Loucy (cell line): ENCODE data around the gene GSDMA.

Source experiments
- H2AFZ ChIP-seq: fragments of 200-600 bp; sonication (generic); 2 replicates; pipeline ENCODE4 v1.6.0; 2016; ENCODE audit warnings: antibody characterized with exemption, mild to moderate bottlenecking, low read length, moderate library complexity
- H3F3A ChIP-seq: fragments of 200-600 bp; 2 replicates; pipeline ENCODE4 v1.6.0; 2016; ENCODE audit warnings: antibody characterized with exemption, low read depth, mild to moderate bottlenecking
- H3K27me3 ChIP-seq: fragments of 200-600 bp; sonication (generic); 2 replicates; pipeline ENCODE4 v1.6.1; 2014; ENCODE audit warnings: low read length, mild to moderate bottlenecking; ENCODE audit not compliant: insufficient read depth, poor library complexity, severe bottlenecking
- H3K36me3 ChIP-seq: fragments of 200-600 bp; sonication (generic); 2 replicates; pipeline ENCODE4 v1.6.1; 2016; ENCODE audit warnings: low read length; ENCODE audit not compliant: insufficient read depth
- H3K4me1 ChIP-seq: fragments of 200-600 bp; sonication (generic); 2 replicates; pipeline ENCODE4 v1.5.1; 2014; ENCODE audit warnings: low read length, mild to moderate bottlenecking; ENCODE audit not compliant: insufficient read depth, poor library complexity, severe bottlenecking
- H3K4me2 ChIP-seq: fragments of 200-600 bp; sonication (generic); 2 replicates; pipeline ENCODE4 v1.6.0; 2014; ENCODE audit warnings: antibody characterized with exemption, low read length, low read depth, mild to moderate bottlenecking; ENCODE audit not compliant: poor library complexity, severe bottlenecking
- H3K4me3 ChIP-seq: fragments of 200-600 bp; sonication (generic); 2 replicates; pipeline ENCODE4 v1.5.1; 2014; ENCODE audit warnings: low read length, mild to moderate bottlenecking, mixed read lengths; ENCODE audit not compliant: poor library complexity, severe bottlenecking
- H3K79me2 ChIP-seq: fragments of 200-600 bp; sonication (generic); 2 replicates; pipeline ENCODE4 v1.6.1; 2014; ENCODE audit warnings: low read length; ENCODE audit not compliant: insufficient read depth
- H3K9ac ChIP-seq: fragments of 200-600 bp; sonication (generic); 2 replicates; pipeline ENCODE4 v1.6.0; 2014; ENCODE audit warnings: mild to moderate bottlenecking, low read depth, low read length, moderate library complexity; ENCODE audit not compliant: poor library complexity, severe bottlenecking
- H3K9me2 ChIP-seq: fragments of 200-600 bp; sonication (generic); replicated peaks from 2 replicates; pipeline ENCODE4 v1.6.1; 2016; ENCODE audit warnings: low read depth, low read length, mixed read lengths
- H3K9me3 ChIP-seq: fragments of 200-600 bp; sonication (generic); 2 replicates; pipeline ENCODE4 v1.6.1; 2014; ENCODE audit warnings: mild to moderate bottlenecking, antibody characterized with exemption, low read length, low read depth; ENCODE audit not compliant: insufficient read depth
- H4K20me1 ChIP-seq: fragments of 200-600 bp; sonication (generic); 2 replicates; pipeline ENCODE4 v1.6.0; 2014; ENCODE audit warnings: antibody characterized with exemption, low read length, mild to moderate bottlenecking; ENCODE audit not compliant: insufficient read depth, poor library complexity, severe bottlenecking
- EZH2phosphoT487 ChIP-seq: fragments of 200-600 bp; IDR thresholded peaks from 2 replicates; pipeline ENCODE4 v1.6.1; 2018; ENCODE audit warnings: antibody characterized with exemption, mild to moderate bottlenecking, moderate library complexity, borderline replicate concordance
- TF ChIP-seq, protein P1 (sequence below): fragments of 200-600 bp; sonication (generic); conservative IDR thresholded peaks from 2 replicates; pipeline ENCODE4 v1.5.1; 2014; ENCODE audit warnings: mild to moderate bottlenecking, antibody characterized with exemption, low read length

Gene GSDMA

DNA sequence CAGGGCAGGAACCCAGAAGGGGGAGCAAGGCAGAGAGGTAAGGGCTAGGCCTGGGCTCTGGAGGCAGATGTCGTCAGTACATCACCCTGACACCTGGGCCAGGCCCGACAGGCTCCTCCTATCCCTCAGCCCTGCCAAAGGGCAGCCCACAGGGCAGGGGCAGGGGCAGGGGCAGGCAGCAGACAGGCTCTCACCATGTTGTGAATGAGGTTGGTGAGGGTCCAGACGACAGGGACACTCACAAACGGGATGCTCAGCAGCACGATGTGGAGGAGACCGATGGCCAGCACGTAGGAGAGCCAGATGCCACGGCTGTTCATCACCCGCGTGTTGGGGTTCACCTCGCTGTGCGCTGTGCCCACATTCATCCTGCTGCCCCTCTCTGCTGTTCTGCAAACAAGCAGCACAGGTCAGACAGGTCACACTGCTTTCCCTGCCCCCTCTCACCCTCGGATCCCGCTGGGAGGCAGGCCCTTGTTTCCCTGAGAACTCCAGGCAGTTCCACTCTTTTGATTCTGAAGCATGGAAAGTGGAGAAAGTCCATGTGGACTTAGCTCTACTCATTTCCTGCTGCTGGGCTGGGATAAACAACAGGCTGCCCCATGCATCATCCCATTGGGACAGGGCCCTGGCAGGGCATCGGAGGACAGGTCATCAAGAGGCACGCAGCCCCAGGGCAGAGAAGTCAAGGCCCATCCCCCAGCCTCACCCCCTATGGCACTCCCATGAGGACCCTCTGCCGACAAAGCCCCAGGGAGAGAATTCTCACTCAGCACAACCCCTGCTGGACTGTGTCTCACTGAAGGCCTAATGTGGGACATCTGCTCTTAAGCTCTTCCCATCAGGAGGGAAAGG is 38.7 kb upstream of the GSDMA start:
- Histone ChIP-seq H3K36me3 (peaks cover 19% of the 10 kb centered on the region; the same call in 1 of the 2 replicates), H4K20me1 (peaks cover 29% of the 10 kb centered on the region), H2AFZ (no peak overlapping the region), H3K9ac (peak overlapping the region; percentile 3), H3K4me1 (peaks cover 49% of the 10 kb centered on the region), H3K27me3 (no peaks in the 10 kb centered on the region), H3F3A (no peaks in the 10 kb centered on the region), H3K4me3 (no peak overlapping the region), H3K4me2 (peak overlapping the region; percentile 93), H3K9me2 (no peaks in the 10 kb centered on the region), H3K9me3 (no peaks in the 10 kb centered on the region), H3K79me2 (peaks cover 47% of the 10 kb centered on the region)
- no peak for TF ChIP-seq EZH2phosphoT487
- TF ChIP-seq, protein P1, sequence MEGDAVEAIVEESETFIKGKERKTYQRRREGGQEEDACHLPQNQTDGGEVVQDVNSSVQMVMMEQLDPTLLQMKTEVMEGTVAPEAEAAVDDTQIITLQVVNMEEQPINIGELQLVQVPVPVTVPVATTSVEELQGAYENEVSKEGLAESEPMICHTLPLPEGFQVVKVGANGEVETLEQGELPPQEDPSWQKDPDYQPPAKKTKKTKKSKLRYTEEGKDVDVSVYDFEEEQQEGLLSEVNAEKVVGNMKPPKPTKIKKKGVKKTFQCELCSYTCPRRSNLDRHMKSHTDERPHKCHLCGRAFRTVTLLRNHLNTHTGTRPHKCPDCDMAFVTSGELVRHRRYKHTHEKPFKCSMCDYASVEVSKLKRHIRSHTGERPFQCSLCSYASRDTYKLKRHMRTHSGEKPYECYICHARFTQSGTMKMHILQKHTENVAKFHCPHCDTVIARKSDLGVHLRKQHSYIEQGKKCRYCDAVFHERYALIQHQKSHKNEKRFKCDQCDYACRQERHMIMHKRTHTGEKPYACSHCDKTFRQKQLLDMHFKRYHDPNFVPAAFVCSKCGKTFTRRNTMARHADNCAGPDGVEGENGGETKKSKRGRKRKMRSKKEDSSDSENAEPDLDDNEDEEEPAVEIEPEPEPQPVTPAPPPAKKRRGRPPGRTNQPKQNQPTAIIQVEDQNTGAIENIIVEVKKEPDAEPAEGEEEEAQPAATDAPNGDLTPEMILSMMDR = no peak

DNA sequence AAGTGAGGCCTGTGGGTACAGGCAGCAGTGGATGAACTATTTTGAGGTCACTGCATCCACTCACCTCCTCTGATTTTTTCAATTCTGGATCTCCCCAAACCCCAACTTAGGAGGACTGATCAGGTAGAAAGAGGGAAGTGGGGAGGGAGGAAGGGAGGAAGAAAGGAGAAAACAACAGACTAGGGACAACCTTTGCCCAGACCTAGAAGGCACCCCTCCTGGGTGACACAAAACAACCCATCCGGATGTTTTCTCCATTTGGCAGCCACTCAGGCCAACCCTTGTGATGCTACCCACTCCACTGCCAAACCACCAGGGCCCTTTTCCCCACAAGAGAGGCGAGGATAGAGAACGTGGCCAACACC is 38.1 kb upstream of the GSDMA start:
- H3K9ac ChIP-seq = peak overlapping the region; percentile 81
- H3K4me3 ChIP-seq = peak overlapping the region; percentile 86
- H3K4me2 ChIP-seq = peak overlapping the region; percentile 93
- peaks cover 47% of the 10 kb centered on the region for H3K79me2 ChIP-seq
- H3K27me3 ChIP-seq = no peaks in the 10 kb centered on the region
- H3K4me1 ChIP-seq = peaks cover 50% of the 10 kb centered on the region
- no peaks in the 10 kb centered on the region for H3F3A ChIP-seq
- peaks cover 19% of the 10 kb centered on the region; the same call in 1 of the 2 replicates for H3K36me3 ChIP-seq
- TF ChIP-seq, protein P1 = no peak
- TF ChIP-seq EZH2phosphoT487 = no peak
- no peaks in the 10 kb centered on the region for H3K9me3 ChIP-seq
- H2AFZ ChIP-seq = no peak overlapping the region
- H3K9me2 ChIP-seq = no peaks in the 10 kb centered on the region
- H4K20me1 ChIP-seq = peaks cover 29% of the 10 kb centered on the region

DNA sequence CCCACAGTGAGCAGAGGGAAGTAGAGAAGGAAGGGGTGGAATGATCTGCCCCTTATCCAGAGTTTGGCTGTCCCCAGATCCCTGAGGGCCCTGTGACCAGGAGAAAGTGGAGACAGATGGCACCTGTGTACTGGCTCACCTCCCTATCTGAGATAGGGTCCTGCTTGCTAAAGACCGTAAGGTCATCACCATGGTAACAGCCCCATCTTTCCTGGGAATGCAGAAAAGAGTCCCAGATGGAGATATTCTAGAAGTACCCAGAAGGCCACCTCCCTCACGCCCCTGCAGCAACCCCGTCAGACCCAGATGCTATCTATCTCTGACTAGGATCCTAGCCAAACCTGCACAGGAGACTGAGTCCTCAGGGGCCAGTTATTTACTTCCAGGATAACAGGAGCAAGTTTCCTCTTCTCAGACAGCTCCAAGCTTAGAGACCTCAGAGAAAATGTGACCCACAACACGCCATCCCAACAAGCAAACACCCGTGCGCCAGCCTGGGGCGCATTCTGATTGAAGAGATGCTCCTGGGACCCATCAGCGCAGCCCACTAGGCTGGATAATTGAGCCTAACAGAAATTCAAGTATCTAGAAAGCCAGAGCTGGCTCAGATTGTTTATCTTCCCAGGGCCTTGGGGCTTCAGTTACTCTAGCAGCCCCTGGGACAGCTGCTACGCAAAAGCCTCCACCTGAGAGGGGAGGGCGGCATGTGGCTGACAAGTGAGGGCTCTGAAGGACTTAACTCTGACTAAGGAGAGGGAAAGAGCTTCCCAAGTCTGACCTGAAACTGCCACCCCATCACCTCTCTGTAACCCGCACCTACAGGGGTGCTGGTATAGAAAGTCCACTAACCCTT is 37.3 kb upstream of the GSDMA start:
- Histone ChIP-seq H3K4me2 (peak overlapping the region; percentile 93), H3K4me3 (peak overlapping the region; percentile 86), H2AFZ (no peak overlapping the region), H3K9ac (peak overlapping the region; percentile 81), H3K9me2 (no peaks in the 10 kb centered on the region), H4K20me1 (peaks cover 29% of the 10 kb centered on the region), H3F3A (no peaks in the 10 kb centered on the region), H3K27me3 (no peaks in the 10 kb centered on the region), H3K9me3 (no peaks in the 10 kb centered on the region), H3K4me1 (peaks cover 50% of the 10 kb centered on the region), H3K79me2 (peaks cover 47% of the 10 kb centered on the region), H3K36me3 (peaks cover 19% of the 10 kb centered on the region; the same call in 1 of the 2 replicates)
- TF ChIP-seq, protein P1 = no peak
- TF ChIP-seq EZH2phosphoT487 = no peak
